Neural crest cell (in vitro differentiated cells): Measurements from ENCODE around the gene DOK6. TPM values are rescaled to one million over a fixed set of nuclear protein-coding genes. Genes with fewer than 3 reads are reported as not detected.

ENCODE experiments used
- DNase-seq: peaks from one replicate; pipeline ENCODE4 v3.0.0; 2021; ENCODE audit warnings: low read depth, mixed read lengths, low spot score
- H3K27ac Mint-ChIP-seq: one replicate; pipeline ENCODE4 v1.8.0; 2021; ENCODE audit warnings: mild to moderate bottlenecking, mixed read lengths; ENCODE audit not compliant: unreplicated experiment
- H3K27me3 Mint-ChIP-seq: 2 replicates; pipeline ENCODE4 v1.8.0; 2021; ENCODE audit warnings: low read depth, mild to moderate bottlenecking, mixed read lengths
- H3K36me3 Mint-ChIP-seq: 2 replicates; pipeline ENCODE4 v1.8.0; 2021; ENCODE audit warnings: low read depth, mild to moderate bottlenecking, mixed read lengths
- H3K4me1 Mint-ChIP-seq: 2 replicates; pipeline ENCODE4 v1.8.0; 2021; ENCODE audit warnings: mixed read lengths
- H3K4me3 Mint-ChIP-seq: one replicate; pipeline ENCODE4 v1.8.0; 2021; ENCODE audit warnings: mild to moderate bottlenecking, mixed read lengths
- H3K9me3 Mint-ChIP-seq: 2 replicates; pipeline ENCODE4 v1.8.0; 2021; ENCODE audit warnings: mixed read lengths
- total RNA-seq: library from RNA; stranded (reverse); gene quantifications from 2 replicates; pipeline ENCODE4 v1.2.1, GENCODE V29; 2021
- TF ChIP-seq, protein P1 (sequence below): fragments of 200-600 bp; sonication (generic); conservative IDR thresholded peaks from 2 replicates; pipeline ENCODE4 v1.5.0; 2021; ENCODE audit warnings: antibody characterized with exemption, mild to moderate bottlenecking

The DOK6 gene
- total RNA-seq, 1 donor from 2014 or later, result 3.6 TPM

DNA sequence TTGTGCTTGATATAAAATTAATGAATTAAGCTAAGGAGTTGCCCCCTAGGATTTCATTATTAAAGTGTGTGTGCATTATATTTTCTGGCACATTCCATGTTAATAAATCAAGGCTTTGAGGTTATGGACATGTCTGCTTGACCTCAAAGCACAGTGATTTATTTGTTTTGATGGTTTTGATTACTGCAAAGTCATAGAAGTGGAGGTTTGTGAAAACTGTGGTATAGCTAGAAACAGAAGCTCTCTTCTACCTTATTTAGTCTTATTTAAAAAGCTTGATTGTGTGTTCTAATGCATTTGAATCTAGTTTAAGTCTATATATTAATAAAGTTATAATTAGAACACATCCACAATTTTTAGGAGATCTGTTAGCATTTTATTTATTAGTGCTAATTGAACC is 32.2 kb downstream of the DOK6 start:
- no peak for DNase-seq
- Mint-ChIP-seq H3K4me1 (no peaks in the 10 kb centered on the region), H3K27me3 (no peaks in the 10 kb centered on the region), H3K27ac (no peak overlapping the region), H3K4me3 (no peak overlapping the region), H3K36me3 (no peaks in the 10 kb centered on the region), H3K9me3 (peaks cover 6% of the 10 kb centered on the region)
- TF ChIP-seq, protein P1, sequence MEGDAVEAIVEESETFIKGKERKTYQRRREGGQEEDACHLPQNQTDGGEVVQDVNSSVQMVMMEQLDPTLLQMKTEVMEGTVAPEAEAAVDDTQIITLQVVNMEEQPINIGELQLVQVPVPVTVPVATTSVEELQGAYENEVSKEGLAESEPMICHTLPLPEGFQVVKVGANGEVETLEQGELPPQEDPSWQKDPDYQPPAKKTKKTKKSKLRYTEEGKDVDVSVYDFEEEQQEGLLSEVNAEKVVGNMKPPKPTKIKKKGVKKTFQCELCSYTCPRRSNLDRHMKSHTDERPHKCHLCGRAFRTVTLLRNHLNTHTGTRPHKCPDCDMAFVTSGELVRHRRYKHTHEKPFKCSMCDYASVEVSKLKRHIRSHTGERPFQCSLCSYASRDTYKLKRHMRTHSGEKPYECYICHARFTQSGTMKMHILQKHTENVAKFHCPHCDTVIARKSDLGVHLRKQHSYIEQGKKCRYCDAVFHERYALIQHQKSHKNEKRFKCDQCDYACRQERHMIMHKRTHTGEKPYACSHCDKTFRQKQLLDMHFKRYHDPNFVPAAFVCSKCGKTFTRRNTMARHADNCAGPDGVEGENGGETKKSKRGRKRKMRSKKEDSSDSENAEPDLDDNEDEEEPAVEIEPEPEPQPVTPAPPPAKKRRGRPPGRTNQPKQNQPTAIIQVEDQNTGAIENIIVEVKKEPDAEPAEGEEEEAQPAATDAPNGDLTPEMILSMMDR, result no peak

DNA sequence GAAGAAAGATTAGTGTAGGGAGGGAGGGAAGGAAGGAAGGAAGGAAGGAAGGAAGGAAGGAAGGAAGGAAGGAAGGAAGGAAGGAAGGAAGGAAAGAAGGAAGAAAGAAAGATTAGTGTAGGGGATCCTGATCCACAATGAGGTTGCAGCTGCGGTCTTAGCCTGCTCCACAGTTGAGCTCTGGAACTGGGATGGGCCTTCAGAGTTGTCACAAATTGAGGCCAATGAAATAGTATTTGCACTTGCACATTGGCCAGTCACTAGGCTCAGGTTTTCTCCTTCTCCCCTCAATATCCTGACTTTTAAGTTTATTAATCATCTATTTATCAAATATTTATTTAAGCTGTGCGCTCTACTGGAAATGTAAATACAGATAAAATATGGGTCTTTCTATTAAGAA is 34.3 kb downstream of the DOK6 start:
- no peak overlapping the region for H3K4me3 Mint-ChIP-seq
- H3K9me3 Mint-ChIP-seq, result peaks cover 6% of the 10 kb centered on the region
- H3K4me1 Mint-ChIP-seq, result no peaks in the 10 kb centered on the region
- no peak for DNase-seq
- H3K27ac Mint-ChIP-seq, result no peak overlapping the region
- TF ChIP-seq, protein P1, result no peak
- no peaks in the 10 kb centered on the region for H3K36me3 Mint-ChIP-seq
- H3K27me3 Mint-ChIP-seq, result no peaks in the 10 kb centered on the region

DNA sequence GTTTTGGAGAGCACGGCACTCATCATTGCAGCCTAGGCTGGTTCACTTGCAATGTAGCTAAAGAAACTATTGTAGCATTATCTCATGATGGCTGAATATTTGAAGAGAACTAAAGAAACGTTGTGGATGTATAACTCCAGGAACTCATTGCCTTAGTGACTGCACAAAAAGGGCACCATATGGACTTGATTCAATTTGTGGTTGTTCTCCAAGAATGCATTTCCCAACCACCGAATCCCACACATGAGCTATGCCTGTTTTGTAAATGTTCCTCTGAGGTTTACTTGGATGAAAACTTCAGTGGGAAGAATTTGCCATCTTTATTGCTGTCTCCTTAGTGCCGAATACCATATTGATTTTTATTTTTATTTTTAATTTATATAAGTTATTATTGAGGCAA is 43.5 kb downstream of the DOK6 start:
- no peaks in the 10 kb centered on the region for H3K4me1 Mint-ChIP-seq
- H3K27ac Mint-ChIP-seq, result no peak overlapping the region
- H3K4me3 Mint-ChIP-seq, result no peak overlapping the region
- H3K9me3 Mint-ChIP-seq, result peaks cover 6% of the 10 kb centered on the region
- no peak for DNase-seq
- TF ChIP-seq, protein P1, result no peak
- peaks cover 6% of the 10 kb centered on the region for H3K36me3 Mint-ChIP-seq
- H3K27me3 Mint-ChIP-seq, result no peaks in the 10 kb centered on the region

DNA sequence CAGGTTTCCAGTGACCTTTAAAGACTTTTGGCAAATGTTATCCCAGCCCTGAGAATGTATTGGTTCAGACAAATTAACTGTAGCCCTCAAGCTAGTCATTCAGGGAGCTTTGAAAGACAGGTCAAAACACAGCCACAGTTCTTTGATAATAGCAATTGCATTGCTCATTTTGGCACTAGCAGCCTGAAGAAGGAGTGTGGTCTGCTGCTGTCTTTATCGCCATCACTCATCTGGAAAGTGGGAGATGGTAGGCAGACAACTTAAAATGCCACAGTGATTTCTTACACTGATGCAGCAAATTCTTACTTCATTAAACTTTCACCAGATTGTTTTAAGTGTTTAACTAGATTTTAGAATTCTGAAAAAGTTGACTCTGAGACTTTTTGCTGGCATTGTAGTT is 47.2 kb downstream of the DOK6 start:
- Mint-ChIP-seq H3K36me3 (peaks cover 6% of the 10 kb centered on the region), H3K4me3 (no peak overlapping the region), H3K4me1 (no peaks in the 10 kb centered on the region), H3K27me3 (no peaks in the 10 kb centered on the region), H3K27ac (no peak overlapping the region), H3K9me3 (peaks cover 6% of the 10 kb centered on the region)
- no peak for DNase-seq
- TF ChIP-seq, protein P1, result no peak

DNA sequence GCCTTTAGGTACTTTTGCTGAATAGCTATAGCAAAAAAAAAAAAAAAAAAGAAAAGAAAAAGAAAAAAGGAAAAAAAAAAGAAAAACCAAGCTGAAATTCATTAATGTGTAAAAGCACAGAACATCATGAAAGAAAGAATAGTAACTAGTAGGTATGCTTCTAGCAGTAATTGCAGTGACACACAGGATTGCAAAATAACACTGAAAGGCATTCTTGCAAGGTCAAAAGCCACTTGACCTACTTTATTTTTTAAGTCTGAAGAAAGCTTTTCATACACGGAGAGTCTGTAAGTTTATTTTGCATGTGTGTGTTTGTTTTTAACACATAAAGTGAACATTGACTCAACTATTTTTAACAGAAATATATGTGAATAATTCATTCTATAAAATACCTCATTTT is 54.4 kb downstream of the DOK6 start:
- Mint-ChIP-seq H3K27me3 (no peaks in the 10 kb centered on the region), H3K4me3 (no peak overlapping the region), H3K27ac (no peak overlapping the region), H3K4me1 (no peaks in the 10 kb centered on the region), H3K36me3 (no peaks in the 10 kb centered on the region), H3K9me3 (no peaks in the 10 kb centered on the region)
- no peak for DNase-seq
- TF ChIP-seq, protein P1, result no peak

DNA sequence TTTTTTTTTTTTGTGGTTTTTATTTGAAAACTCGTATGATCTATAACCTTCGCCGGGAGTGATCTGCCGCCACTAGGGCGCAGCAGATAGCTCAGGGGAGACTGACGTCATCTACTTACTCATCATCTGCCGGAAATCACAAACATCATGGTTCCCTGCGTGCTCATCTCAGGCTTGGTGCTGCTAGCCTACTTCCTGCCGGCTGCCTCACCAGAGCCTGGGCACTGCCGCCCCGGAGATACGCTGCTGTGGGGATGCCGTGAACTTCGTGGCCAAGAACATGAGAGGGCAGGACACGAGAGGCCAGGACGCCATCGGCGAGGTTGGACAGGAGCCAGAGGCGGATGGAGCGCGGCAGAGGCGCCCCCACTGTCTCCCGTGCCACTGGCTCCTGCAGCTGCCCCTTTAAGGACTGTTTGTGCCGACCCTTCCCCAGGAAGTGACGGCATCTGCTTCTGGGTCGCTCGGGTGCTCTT is 68.8 kb downstream of the DOK6 start:
- TF ChIP-seq, protein P1, result peak; percentile 50
- Mint-ChIP-seq H3K27me3 (no peaks in the 10 kb centered on the region), H3K4me3 (no peak overlapping the region), H3K27ac (peak overlapping the region; percentile 57), H3K36me3 (peaks cover 2% of the 10 kb centered on the region), H3K9me3 (peaks cover 3% of the 10 kb centered on the region), H3K4me1 (peaks cover 12% of the 10 kb centered on the region)
- DNase-seq, result no peak
